A549 (cell line): ENCODE measurements around the gene SNX3.

Experiments
- CTCF ChIP-seq: fragments of >200 bp; sonication (Bioruptor Twin); formaldehyde crosslinking; IDR thresholded peaks from 3 replicates; pipeline ENCODE4 v1.5.1; 2016
- ESRRA ChIP-seq: fragments of 150-350 bp; IDR thresholded peaks from 2 replicates; pipeline ENCODE4 v1.6.1; 2014; ENCODE audit warnings: mild to moderate bottlenecking, low read length, borderline replicate concordance
- GATA3 ChIP-seq: IDR thresholded peaks from 2 replicates; pipeline ENCODE4 v1.6.1; 2012; ENCODE audit warnings: borderline replicate concordance
- JUNB ChIP-seq: fragments of >200 bp; sonication (Bioruptor Twin); formaldehyde crosslinking; IDR thresholded peaks from 2 replicates; pipeline ENCODE4 v1.6.1; 2016
- MAX ChIP-seq: IDR thresholded peaks from 2 replicates; pipeline ENCODE4 v1.6.1; 2012
- POLR2A ChIP-seq: IDR thresholded peaks from 2 replicates; pipeline ENCODE4 v1.6.1; 2012; ENCODE audit warnings: mild to moderate bottlenecking, low read length
- REST ChIP-seq: fragments of 200-600 bp; sonication (generic); IDR thresholded peaks from 2 replicates; pipeline ENCODE4 v1.6.1; 2016; ENCODE audit warnings: antibody characterized with exemption, mild to moderate bottlenecking, moderate library complexity
- SREBF2 ChIP-seq: fragments of 450-650 bp; IDR thresholded peaks from 2 replicates; pipeline ENCODE4 v1.6.1; 2014; ENCODE audit warnings: mild to moderate bottlenecking, moderate library complexity

GRCh38 chr6:108287373-108287772 is 26.5 kb upstream of the SNX3 start:
- TF ChIP-seq JUNB (no peak), GATA3 (no peak), CTCF (no peak), REST (no peak), MAX (no peak), POLR2A (no peak), ESRRA (no peak), SREBF2 (no peak)
